CD14-positive monocyte (primary cell): ENCODE results near the gene KCNQ1OT1. TPM values are rescaled to one million over a fixed set of nuclear protein-coding genes. Genes with fewer than 3 reads are reported as not detected.

ENCODE experiments used
- DNase-seq, 3 donors: peaks; one replicate each; pipeline ENCODE4 v3.0.0-alpha.2; 2011 to 2022
- H2AFZ ChIP-seq: 2 replicates; pipeline ENCODE4 v1.6.0; 2012; ENCODE audit warnings: mild to moderate bottlenecking, low read depth, low read length, inconsistent platforms; ENCODE audit not compliant: insufficient read depth, poor library complexity, severe bottlenecking
- H3K27ac ChIP-seq, 2 donors: 1 replicate in 1 of 2; 2 replicates in 1 of 2; pipeline ENCODE4 v1.5.1; 2012 to 2013; ENCODE audit warnings: low read length in 2 of 2, control low read depth in 1 of 2, inconsistent platforms in 1 of 2, low read depth in 1 of 2, mild to moderate bottlenecking in 1 of 2
- H3K27me3 ChIP-seq, 2 donors: one replicate each; pipeline versions ENCODE4 v1.6.0 to v1.6.1; 2011 to 2013; ENCODE audit warnings: low read length in 2 of 2; ENCODE audit not compliant: control insufficient read depth in 2 of 2, insufficient read depth in 2 of 2
- H3K36me3 ChIP-seq, 2 donors: replicated peaks in 1 of 2; 1 replicate in 1 of 2; 2 replicates in 1 of 2; pipeline versions ENCODE4 v1.5.1 to v1.6.1; 2012 to 2013; ENCODE audit warnings: low read length in 2 of 2, control low read depth in 1 of 2, inconsistent platforms in 1 of 2, mild to moderate bottlenecking in 1 of 2; ENCODE audit not compliant: insufficient read depth in 2 of 2, control insufficient read depth in 1 of 2
- H3K4me1 ChIP-seq, 2 donors: 1 replicate in 1 of 2; 2 replicates in 1 of 2; pipeline versions ENCODE4 v1.5.1 to v1.6.1; 2012 to 2013; ENCODE audit warnings: low read length in 2 of 2, control low read depth in 1 of 2, inconsistent platforms in 1 of 2, mild to moderate bottlenecking in 1 of 2, moderate library complexity in 1 of 2; ENCODE audit not compliant: insufficient read depth in 2 of 2, control insufficient read depth in 1 of 2
- H3K4me2 ChIP-seq: replicated peaks from 2 replicates; pipeline ENCODE3; 2012; ENCODE audit warnings: low read length, moderate library complexity, mild to moderate bottlenecking; ENCODE audit not compliant: poor library complexity, severe bottlenecking; ENCODE audit errors: extremely low read depth
- H3K4me3 ChIP-seq, 3 experiments: fragments of 200-600 bp in 1 of 3; sonication (generic) in 1 of 3; replicated peaks in 1 of 3; 1 replicate in 2 of 3; 2 replicates in 1 of 3; pipeline ENCODE4 v1.5.1; 2011 to 2013; ENCODE audit warnings: low read length in 3 of 3, mild to moderate bottlenecking in 3 of 3, control low read depth in 2 of 3, low read depth in 2 of 3, inconsistent platforms in 1 of 3, moderate library complexity in 1 of 3
- H3K79me2 ChIP-seq: 2 replicates; pipeline ENCODE4 v1.6.0; 2012; ENCODE audit warnings: mild to moderate bottlenecking, control low read depth, inconsistent platforms, low read length, moderate library complexity; ENCODE audit not compliant: insufficient read depth
- H3K9ac ChIP-seq: 2 replicates; pipeline ENCODE4 v1.6.0; 2017; ENCODE audit warnings: low read length, mild to moderate bottlenecking; ENCODE audit not compliant: insufficient read depth, poor library complexity, severe bottlenecking
- H3K9me3 ChIP-seq, 2 donors: replicated peaks in 1 of 2; 1 replicate in 1 of 2; 2 replicates in 1 of 2; pipeline versions ENCODE4 v1.5.1 to v1.6.1; 2012 to 2013; ENCODE audit warnings: low read length in 2 of 2, control low read depth in 1 of 2; ENCODE audit not compliant: control insufficient read depth in 1 of 2, insufficient read depth in 1 of 2
- H4K20me1 ChIP-seq: 2 replicates; pipeline ENCODE4 v1.6.0; 2012; ENCODE audit warnings: mild to moderate bottlenecking, low read length, control low read depth, moderate library complexity; ENCODE audit not compliant: insufficient read depth
- H3K27ac Mint-ChIP-seq, 7 donors: one replicate each; pipeline ENCODE4 v1.8.0; 2020; ENCODE audit warnings: mild to moderate bottlenecking in 7 of 7, mixed read lengths in 7 of 7, moderate library complexity in 6 of 7, inconsistent platforms in 2 of 7
- H3K27me3 Mint-ChIP-seq, 3 donors: one replicate each; pipeline ENCODE4 v1.8.0; 2021 to 2022; ENCODE audit warnings: low read depth in 3 of 3, mild to moderate bottlenecking in 3 of 3, mixed read lengths in 3 of 3, moderate library complexity in 3 of 3, inconsistent platforms in 1 of 3
- H3K36me3 Mint-ChIP-seq, 2 donors: one replicate each; pipeline ENCODE4 v1.8.0; 2020; ENCODE audit warnings: mixed read lengths in 2 of 2, inconsistent platforms in 1 of 2, mild to moderate bottlenecking in 1 of 2
- H3K4me1 Mint-ChIP-seq: one replicate; pipeline ENCODE4 v1.8.0; 2020; ENCODE audit warnings: mild to moderate bottlenecking, mixed read lengths
- H3K4me3 Mint-ChIP-seq, 2 donors: one replicate each; pipeline ENCODE4 v1.8.0; 2020; ENCODE audit warnings: mild to moderate bottlenecking in 2 of 2, mixed read lengths in 2 of 2, moderate library complexity in 1 of 2
- H3K9me3 Mint-ChIP-seq, 7 donors: one replicate each; pipeline ENCODE4 v1.8.0; 2020 to 2022; ENCODE audit warnings: mixed read lengths in 7 of 7, mild to moderate bottlenecking in 6 of 7, moderate library complexity in 6 of 7, inconsistent platforms in 2 of 7
- CTCF ChIP-seq: fragments of 200-600 bp; IDR thresholded peaks from one replicate; pipeline ENCODE4 v1.8.0; 2022; ENCODE audit warnings: antibody characterized with exemption, mild to moderate bottlenecking
- WGBS: methylation state at CpG from one replicate; pipeline ENCODE4 v1.1.5; 2013; ENCODE audit warnings: missing lambda C conversion rate; ENCODE audit not compliant: insufficient coverage; 5-methylcytosine and 5-hydroxymethylcytosine counted together
- intact Hi-C, 2 donors: fragments of 100-400 bp; cut with micrococcal nuclease; formaldehyde crosslinking; loops; one replicate each; pipeline versions ENCODE4 v1.15.0 to v1.15.1; 2023
- polyA plus RNA-seq, 3 donors: library from polyadenylated mRNA; depleted of rRNA in 1 of 3; unstranded in 2 of 3; stranded (reverse) in 1 of 3; fragments of 300-500 nt in 2 of 3; fragments of >200 nt in 1 of 3; fragmentation: Illumina TruSeq in 2 of 3; gene quantifications; 1 replicate in 2 of 3; 2 replicates in 1 of 3; pipeline ENCODE4 v1.2.3, GENCODE V29; 2012 to 2021

The KCNQ1OT1 gene
- polyA plus RNA-seq, 3 donors = 0.01 to 0.04 (median 0.03) TPM

- DNase-seq = no peak
- 97% methylated on average over 6 of the region's 6 CpGs for WGBS
- H3K9me3 ChIP-seq = no peaks in the 10 kb centered on the region
These were observed 11.2 kb downstream of the KCNQ1OT1 start for GRCh38 chr11:2688381-2689231.

GRCh38 chr11:2687782-2688191, 12.0 kb downstream of the KCNQ1OT1 start:
- Histone ChIP-seq H3K9me3 (no peaks in the 10 kb centered on the region), H4K20me1 (peaks cover 94% of the 10 kb centered on the region), H3K27ac (no peak overlapping the region), H2AFZ (no peak overlapping the region), H3K36me3 (peaks cover 22 to 58% of the 10 kb centered on the region in 2 donors), H3K4me2 (no peak overlapping the region), H3K79me2 (no peaks in the 10 kb centered on the region), H3K4me3 (no peak overlapping the region), H3K9ac (no peak overlapping the region), H3K4me1 (no peaks in the 10 kb centered on the region), H3K27me3 (no peaks in the 10 kb centered on the region)
- WGBS = 37% methylated on average over 6 of the region's 7 CpGs
- H3K4me1 Mint-ChIP-seq = peaks cover 3% of the 10 kb centered on the region
- no peaks in the 10 kb centered on the region for H3K27me3 Mint-ChIP-seq
- H3K4me3 Mint-ChIP-seq = no peak overlapping the region
- no peak for TF ChIP-seq CTCF
- peaks cover 0 to 2% (median 0%) of the 10 kb centered on the region in 7 donors for H3K9me3 Mint-ChIP-seq
- H3K36me3 Mint-ChIP-seq = peaks cover 35 to 43% of the 10 kb centered on the region in 2 donors
- no peak overlapping the region for H3K27ac Mint-ChIP-seq
- DNase-seq = no peak
- intact Hi-C loops = no loop called here

More at GRCh38 chr11:2688381-2689231, 11.2 kb downstream of the KCNQ1OT1 start:
- intact Hi-C loops = no loop called here
- H3K27me3 ChIP-seq = no peaks in the 10 kb centered on the region
- H3K4me1 ChIP-seq = no peaks in the 10 kb centered on the region
- H3K79me2 ChIP-seq = no peaks in the 10 kb centered on the region
- TF ChIP-seq CTCF = no peak
- no peak overlapping the region for H3K27ac ChIP-seq
- peaks cover 0 to 2% (median 0%) of the 10 kb centered on the region in 7 donors for H3K9me3 Mint-ChIP-seq
- no peak overlapping the region for H3K4me3 ChIP-seq
- H2AFZ ChIP-seq = no peak overlapping the region
- H3K4me2 ChIP-seq = no peak overlapping the region
- no peak overlapping the region for H3K27ac Mint-ChIP-seq
- peaks cover 94% of the 10 kb centered on the region for H4K20me1 ChIP-seq
- peaks cover 4% of the 10 kb centered on the region for H3K4me1 Mint-ChIP-seq
- H3K36me3 ChIP-seq = peaks cover 19 to 58% of the 10 kb centered on the region in 2 donors
- no peak overlapping the region for H3K4me3 Mint-ChIP-seq
- H3K36me3 Mint-ChIP-seq = peaks cover 34 to 43% of the 10 kb centered on the region in 2 donors
- H3K27me3 Mint-ChIP-seq = no peaks in the 10 kb centered on the region
- H3K9ac ChIP-seq = no peak overlapping the region
